IMR-90 (cell line): ENCODE measurements around the gene ADAMTS12. TPM values are rescaled to one million over a fixed set of nuclear protein-coding genes. Genes with fewer than 3 reads are reported as not detected.
A peak's percentile ranks its signal among the peaks of the same experiment; 100 is the strongest.

Experiments used
- ATAC-seq: fragments of 200-7000 bp; cut with Tn5 transposase; 2 replicates; pipeline ENCODE4 v1.9.1; 2020; ENCODE audit warnings: low read depth, mild to moderate bottlenecking, moderate library complexity
- BruUV-seq: library from RNA; stranded (reverse); fragments of 400-500 nt; replicated peaks from 2 replicates; lab custom pipeline; 2021; lab: Mats Ljungman, UMichigan
- CTCF ChIA-PET: fragments of 300-600 bp; formaldehyde crosslinking; extraction: SDS; loops from one replicate; lab custom pipeline; 2021; ENCODE audit warnings: antibody characterized with exemption; lab: Yijun Ruan, JAX
- POLR2A ChIA-PET: fragments of 300-600 bp; sonication (Branson Sonifier 250); formaldehyde crosslinking; loops from one replicate; lab custom pipeline; 2022; ENCODE audit warnings: antibody characterized with exemption; ENCODE audit not compliant: unreplicated experiment; lab: Charles Lee
- DNase-seq: peaks from one replicate; pipeline ENCODE4 v3.0.0; 2013
- H2AFZ ChIP-seq: replicated peaks from 2 replicates; pipeline ENCODE3; 2013; ENCODE audit warnings: low read length, mild to moderate bottlenecking; ENCODE audit not compliant: poor library complexity
- H2AK5ac ChIP-seq: 2 replicates; pipeline ENCODE4 v1.6.1; 2013; ENCODE audit warnings: low read depth, low read length, inconsistent platforms
- H2AK9ac ChIP-seq: replicated peaks from 2 replicates; pipeline ENCODE3; 2013; ENCODE audit warnings: mild to moderate bottlenecking, low read depth, low read length, moderate library complexity; ENCODE audit not compliant: poor library complexity
- H2BK120ac ChIP-seq: 2 replicates; pipeline ENCODE4 v1.6.1; 2013; ENCODE audit warnings: low read depth, low read length, inconsistent platforms
- H2BK15ac ChIP-seq: 3 replicates; pipeline ENCODE4 v1.6.1; 2013; ENCODE audit warnings: low read depth, low read length, inconsistent platforms
- H2BK20ac ChIP-seq: 2 replicates; pipeline ENCODE4 v1.6.1; 2013; ENCODE audit warnings: low read depth, mild to moderate bottlenecking, inconsistent platforms, low read length, moderate library complexity
- H2BK5ac ChIP-seq: 2 replicates; pipeline ENCODE4 v1.6.1; 2013; ENCODE audit warnings: mild to moderate bottlenecking, low read depth, low read length, inconsistent platforms; ENCODE audit not compliant: poor library complexity, severe bottlenecking
- H3K14ac ChIP-seq: replicated peaks from 2 replicates; pipeline ENCODE4 v1.6.1; 2013; ENCODE audit warnings: low read depth, low read length, inconsistent platforms
- H3K18ac ChIP-seq: 2 replicates; pipeline ENCODE4 v1.6.1; 2013; ENCODE audit warnings: low read depth, low read length, control low read depth
- H3K23ac ChIP-seq: 2 replicates; pipeline ENCODE4 v1.6.1; 2013; ENCODE audit warnings: low read depth, low read length, inconsistent platforms
- H3K27ac ChIP-seq: 2 replicates; pipeline ENCODE4 v1.5.1; 2013; ENCODE audit warnings: mild to moderate bottlenecking, control low read depth, low read length; ENCODE audit not compliant: insufficient read depth
- H3K27me3 ChIP-seq: 2 replicates; pipeline ENCODE4 v1.6.1; 2013; ENCODE audit warnings: low read length; ENCODE audit not compliant: control insufficient read depth, insufficient read depth
- H3K36me3 ChIP-seq: 2 replicates; pipeline ENCODE4 v1.6.1; 2013; ENCODE audit warnings: low read length, mixed read lengths; ENCODE audit not compliant: control insufficient read depth, insufficient read depth
- H3K4ac ChIP-seq: 2 replicates; pipeline ENCODE4 v1.6.1; 2013; ENCODE audit warnings: low read depth, low read length, inconsistent platforms
- H3K4me1 ChIP-seq: 2 replicates; pipeline ENCODE4 v1.6.1; 2013; ENCODE audit warnings: low read length, mixed read lengths; ENCODE audit not compliant: control insufficient read depth, insufficient read depth
- H3K4me2 ChIP-seq: 2 replicates; pipeline ENCODE4 v1.6.1; 2013; ENCODE audit warnings: low read depth, mild to moderate bottlenecking, control low read depth, low read length, moderate library complexity
- H3K4me3 ChIP-seq: 2 replicates; pipeline ENCODE4 v1.5.1; 2013; ENCODE audit warnings: low read depth, mild to moderate bottlenecking, control low read depth, low read length, moderate library complexity; ENCODE audit not compliant: insufficient read depth
- H3K56ac ChIP-seq: 2 replicates; pipeline ENCODE4 v1.6.1; 2013; ENCODE audit warnings: low read length, inconsistent platforms; ENCODE audit not compliant: insufficient read depth; ENCODE audit errors: extremely low read depth
- H3K79me1 ChIP-seq, 2 experiments: 2 replicates each; pipeline ENCODE4 v1.6.1; 2013; ENCODE audit warnings: low read length in 2 of 2, inconsistent platforms in 1 of 2, low read depth in 1 of 2
- H3K9ac ChIP-seq: 2 replicates; pipeline ENCODE4 v1.6.1; 2013; ENCODE audit warnings: low read depth, low read length, control low read depth
- H3K9me1 ChIP-seq: 2 replicates; pipeline ENCODE4 v1.6.1; 2013; ENCODE audit warnings: low read length, inconsistent platforms; ENCODE audit not compliant: insufficient read depth
- H3K9me3 ChIP-seq: 2 replicates; pipeline ENCODE4 v1.6.1; 2013; ENCODE audit warnings: low read length; ENCODE audit not compliant: control insufficient read depth, insufficient read depth
- H4K20me1 ChIP-seq: 2 replicates; pipeline ENCODE4 v1.6.1; 2013; ENCODE audit warnings: low read length, inconsistent platforms; ENCODE audit not compliant: insufficient read depth
- H4K5ac ChIP-seq: 2 replicates; pipeline ENCODE4 v1.6.1; 2013; ENCODE audit warnings: mild to moderate bottlenecking, low read depth, low read length, control low read depth
- H4K8ac ChIP-seq, 2 experiments: 2 replicates each; pipeline ENCODE4 v1.6.1; 2013; ENCODE audit warnings: low read depth in 2 of 2, low read length in 2 of 2, control low read depth in 1 of 2, inconsistent platforms in 1 of 2
- H4K91ac ChIP-seq: 2 replicates; pipeline ENCODE4 v1.6.1; 2013; ENCODE audit warnings: low read depth, low read length, inconsistent platforms; ENCODE audit not compliant: insufficient read depth
- BHLHE40 ChIP-seq: fragments of 150-350 bp; IDR thresholded peaks from 2 replicates; pipeline ENCODE4 v1.6.1; 2016; ENCODE audit warnings: mild to moderate bottlenecking, low read depth, low read length
- CEBPB ChIP-seq: IDR thresholded peaks from 2 replicates; pipeline ENCODE4 v1.6.1; 2012; ENCODE audit warnings: low read depth, low read length, improper control_type of control experiment
- CHD1 ChIP-seq: IDR thresholded peaks from 2 replicates; pipeline ENCODE4 v1.6.1; 2012; ENCODE audit warnings: low read depth, low read length, improper control_type of control experiment
- CTCF ChIP-seq: conservative IDR thresholded peaks from 2 replicates; pipeline ENCODE4 v1.5.1; 2012; ENCODE audit warnings: mild to moderate bottlenecking, low read depth, low read length, improper control_type of control experiment
- ELK1 ChIP-seq: fragments of 150-350 bp; IDR thresholded peaks from 2 replicates; pipeline ENCODE4 v1.6.1; 2016; ENCODE audit warnings: low read depth, mild to moderate bottlenecking, low read length, moderate library complexity, borderline replicate concordance
- FOS ChIP-seq: fragments of 150-350 bp; IDR thresholded peaks from 2 replicates; pipeline ENCODE4 v1.6.1; 2016; ENCODE audit warnings: low read depth, low read length
- MAFK ChIP-seq: IDR thresholded peaks from 2 replicates; pipeline ENCODE4 v1.6.1; 2012; ENCODE audit warnings: low read depth, low read length, improper control_type of control experiment
- MAZ ChIP-seq: IDR thresholded peaks from 2 replicates; pipeline ENCODE4 v1.6.1; 2012; ENCODE audit warnings: low read depth, mild to moderate bottlenecking, low read length, improper control_type of control experiment, moderate library complexity, borderline replicate concordance
- MXI1 ChIP-seq: IDR thresholded peaks from 2 replicates; pipeline ENCODE4 v1.6.1; 2012; ENCODE audit warnings: low read depth, mild to moderate bottlenecking, low read length, moderate library complexity, borderline replicate concordance
- NFE2L2 ChIP-seq: fragments of 150-350 bp; IDR thresholded peaks from 2 replicates; pipeline ENCODE4 v1.6.1; 2016; ENCODE audit warnings: low read depth, mild to moderate bottlenecking, low read length
- POLR2A ChIP-seq: IDR thresholded peaks from 2 replicates; pipeline ENCODE4 v1.6.1; 2012; ENCODE audit warnings: mild to moderate bottlenecking, low read depth, low read length
- RAD21 ChIP-seq: IDR thresholded peaks from 2 replicates; pipeline ENCODE4 v1.6.1; 2012; ENCODE audit warnings: low read length, improper control_type of control experiment
- RCOR1 ChIP-seq: IDR thresholded peaks from 2 replicates; pipeline ENCODE4 v1.6.1; 2012; ENCODE audit warnings: mild to moderate bottlenecking, low read length, improper control_type of control experiment; ENCODE audit not compliant: insufficient replicate concordance
- RFX5 ChIP-seq: IDR thresholded peaks from 2 replicates; pipeline ENCODE4 v1.8.0; 2012; ENCODE audit warnings: low read depth, mild to moderate bottlenecking, low read length, moderate library complexity
- SMC3 ChIP-seq: fragments of 150-350 bp; IDR thresholded peaks from 2 replicates; pipeline ENCODE4 v1.6.1; 2016; ENCODE audit warnings: low read depth, mild to moderate bottlenecking, antibody characterized with exemption, low read length, moderate library complexity
- USF2 ChIP-seq: fragments of 150-350 bp; IDR thresholded peaks from 2 replicates; pipeline ENCODE4 v1.6.1; 2017; ENCODE audit warnings: mild to moderate bottlenecking, antibody characterized with exemption, low read length, low read depth
- WGBS, 2 experiments: methylation state at CpG; one replicate each; pipeline versions ENCODE4 v1.1.5 to v1.1.7; 2013; ENCODE audit warnings: missing lambda C conversion rate in 2 of 2; ENCODE audit not compliant: insufficient read length in 1 of 2; ENCODE audit errors: extremely low coverage in 2 of 2; 5-methylcytosine and 5-hydroxymethylcytosine counted together
- dilution Hi-C: fragments of 300-500 bp; cut with HindIII; formaldehyde crosslinking; loops from one replicate; pipeline ENCODE4 v1.14.3; 2018; ENCODE audit warnings: low sequenced_read_pairs; ENCODE audit not compliant: unreplicated experiment
- in situ Hi-C: fragments of 300-500 bp; cut with MboI; formaldehyde crosslinking; loops from 3 replicates; pipeline ENCODE4 v1.14.3; 2019; ENCODE audit warnings: low sequenced_read_pairs, inconsistent platforms, mixed read lengths
- intact Hi-C: fragments of 100-400 bp; cut with micrococcal nuclease; formaldehyde crosslinking; loops from 2 replicates; pipeline ENCODE4 v1.10.0; 2022
- polyA plus RNA-seq, 3 experiments: library from polyadenylated mRNA; depleted of rRNA; stranded (reverse); fragments of >200 nt; gene quantifications; 2 replicates each; pipeline ENCODE4 v1.2.3, GENCODE V29; 2012; ENCODE audit warnings: low replicate concordance in 1 of 3
- total RNA-seq: library from RNA; depleted of rRNA; stranded (reverse); fragments of >200 nt; gene quantifications from 2 replicates; pipeline ENCODE4 v1.2.3, GENCODE V29; 2012

Gene ADAMTS12
- total and polyA plus RNA-seq, 2 of the 4 experiments (the other 2 are of a cell fraction), result 27.3 to 51.3 TPM

- no peak overlapping the region for H2AK9ac ChIP-seq
- no peak overlapping the region for H3K9ac ChIP-seq
- H3K14ac ChIP-seq, result no peak overlapping the region
- peak overlapping the region; percentile 45; the same call in 1 of the 2 replicates for H3K23ac ChIP-seq
- dilution Hi-C loops (no loop called here), in situ Hi-C loops (no loop called here), intact Hi-C loops (loop anchor here (5.0 kb wide), 1 partner anchor 34 kb away; no protein-coding TSS in a partner anchor)
- H2AK5ac ChIP-seq, result no peak overlapping the region
- H3K56ac ChIP-seq, result no peak overlapping the region
- no peak overlapping the region for H2BK15ac ChIP-seq
- POLR2A ChIA-PET, result interaction anchor here (0.6 kb wide), 1 partner anchor 35 kb away, joined by 5 read pairs; no protein-coding TSS in a partner anchor
- ATAC-seq (no peak), DNase-seq (no peak)
- peaks cover 10% of the 10 kb centered on the region for H3K9me1 ChIP-seq
- H3K27ac ChIP-seq, result no peak overlapping the region
- peaks cover 10 to 63% of the 10 kb centered on the region in 2 experiments; a peak in 3 of 4 replicates for H3K79me1 ChIP-seq
- CTCF ChIA-PET, result interaction anchor here (0.8 to 1.3 kb wide), 2 partner anchors 63 to 84 kb away, joined by 3 to 4 read pairs; no protein-coding TSS in a partner anchor
- peaks cover 17% of the 10 kb centered on the region; the same call in 1 of the 2 replicates for H4K20me1 ChIP-seq
- no peak overlapping the region for H3K4me2 ChIP-seq
- H3K18ac ChIP-seq, result no peak overlapping the region
- no peak overlapping the region for H2BK120ac ChIP-seq
- WGBS, 2 experiments, result no CpG with 5 or more reads among the region's 4 CpGs
- no peak overlapping the region for H2AFZ ChIP-seq
- H4K5ac ChIP-seq, result no peak overlapping the region
- TF ChIP-seq FOS, result no peak
- TF ChIP-seq SMC3, result no peak
- TF ChIP-seq RAD21, result no peak
- no peak for TF ChIP-seq CTCF
- TF ChIP-seq USF2, result no peak
- TF ChIP-seq RFX5, result no peak
- TF ChIP-seq MXI1, result no peak
- TF ChIP-seq MAFK, result no peak
- no peak for TF ChIP-seq ELK1
- no peak for TF ChIP-seq CHD1
- TF ChIP-seq RCOR1, result no peak
- no peak for TF ChIP-seq BHLHE40
- TF ChIP-seq NFE2L2, result no peak
- no peak for TF ChIP-seq POLR2A
- no peak for TF ChIP-seq MAZ
- TF ChIP-seq CEBPB, result no peak
- no peak overlapping the region for H4K91ac ChIP-seq
- H3K4ac ChIP-seq, result no peak overlapping the region
- peaks cover 17% of the 10 kb centered on the region for H3K4me1 ChIP-seq
- no peaks in the 10 kb centered on the region for H3K27me3 ChIP-seq
- no peak overlapping the region for H3K4me3 ChIP-seq
- no peak overlapping the region for H2BK20ac ChIP-seq
- no TSS peak for BruUV-seq
- no peak overlapping the region for H2BK5ac ChIP-seq
- H4K8ac ChIP-seq, result no peak overlapping the region
- H3K9me3 ChIP-seq, result no peaks in the 10 kb centered on the region
- H3K36me3 ChIP-seq, result peaks cover under 1% of the 10 kb centered on the region; the same call in 1 of the 2 replicates
Observed at GRCh38 chr5:33886283-33886682, 5.5 kb downstream of the ADAMTS12 start.
